ENCODE data around the gene RAD9A.
"Not testable (repeated sequence)": the region's sequence is repeated elsewhere in the genome, so short reads cannot be mapped to it uniquely, and the experiment has no call there.

The RAD9A gene

DNA sequence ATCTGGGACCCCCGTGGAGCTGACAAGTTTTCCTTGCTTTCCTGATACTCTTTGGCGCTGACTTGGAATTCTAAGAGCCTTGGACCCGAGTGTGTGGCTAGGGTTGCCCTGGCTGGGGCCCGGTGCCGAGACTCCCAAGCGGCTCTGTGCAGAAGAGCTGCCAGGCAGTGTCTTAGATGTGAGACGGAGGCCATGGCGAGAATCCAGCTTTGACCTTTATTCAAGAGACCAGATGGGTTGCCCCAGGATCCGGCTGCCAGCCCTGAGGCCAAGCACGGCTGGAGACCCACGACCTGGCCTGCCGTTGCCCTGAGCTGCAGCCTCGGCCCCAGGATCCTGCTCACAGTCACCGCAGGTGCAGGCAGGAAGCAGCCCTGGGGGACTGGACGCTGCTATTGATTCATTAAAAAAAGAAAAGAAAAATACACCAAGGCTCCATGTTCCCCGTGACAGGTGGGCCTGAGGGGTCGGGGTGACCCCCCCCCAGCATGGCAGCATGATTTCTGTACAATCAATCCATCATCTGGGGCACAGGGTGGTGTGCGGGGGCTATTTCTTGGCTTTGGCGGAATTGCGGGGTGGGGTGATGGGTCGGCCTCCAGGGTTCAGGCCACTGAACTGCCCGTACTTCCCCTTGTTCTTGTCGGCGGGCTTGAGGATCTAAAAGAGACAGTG, 6.3 kb downstream of the RAD9A start:
- DNase-seq = no peak

DNA sequence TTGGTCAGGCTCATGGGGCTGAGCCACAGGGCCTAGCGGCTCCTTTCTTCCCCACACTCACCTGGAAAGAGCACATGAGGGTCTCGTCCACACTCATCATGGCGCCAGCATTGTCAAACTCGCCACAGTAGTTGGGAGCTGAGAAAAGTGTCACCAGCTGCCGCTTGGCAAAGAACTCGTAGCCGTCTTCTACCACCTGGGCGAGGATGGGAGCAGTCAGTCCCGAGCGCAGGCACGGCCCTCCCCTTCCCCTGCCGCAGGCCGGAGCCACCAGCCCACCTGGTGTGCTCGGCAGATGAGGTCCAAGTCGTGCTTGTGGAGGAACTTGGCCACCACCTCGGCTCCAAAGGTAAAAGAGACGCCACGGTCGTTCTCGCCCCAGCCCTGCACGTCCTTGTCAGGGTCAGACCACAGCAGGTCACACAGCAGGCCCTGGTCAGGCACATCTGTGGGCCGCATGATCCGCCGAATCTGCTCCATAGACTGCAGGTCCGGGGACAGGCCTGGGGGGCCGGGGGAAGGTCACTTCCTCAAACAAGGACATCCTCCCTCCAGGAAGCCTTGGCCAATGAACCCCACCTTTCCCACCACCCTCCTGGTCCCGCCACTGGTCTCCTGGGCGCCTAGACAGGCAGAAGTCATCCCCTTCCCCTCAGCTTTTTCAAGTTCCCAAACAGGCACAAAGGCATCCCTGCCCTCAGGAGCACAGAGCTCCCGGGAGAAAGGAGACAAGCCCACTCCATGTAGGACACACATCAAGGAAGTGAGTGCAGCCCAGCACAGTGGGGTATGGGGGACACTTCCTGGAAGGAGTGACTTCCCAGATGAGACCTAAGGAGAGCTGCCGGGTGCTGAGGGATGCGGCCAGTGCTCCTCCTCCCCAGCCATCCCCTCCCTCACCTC, 7.1 kb downstream of the RAD9A start:
- DNase-seq = no peak

DNA sequence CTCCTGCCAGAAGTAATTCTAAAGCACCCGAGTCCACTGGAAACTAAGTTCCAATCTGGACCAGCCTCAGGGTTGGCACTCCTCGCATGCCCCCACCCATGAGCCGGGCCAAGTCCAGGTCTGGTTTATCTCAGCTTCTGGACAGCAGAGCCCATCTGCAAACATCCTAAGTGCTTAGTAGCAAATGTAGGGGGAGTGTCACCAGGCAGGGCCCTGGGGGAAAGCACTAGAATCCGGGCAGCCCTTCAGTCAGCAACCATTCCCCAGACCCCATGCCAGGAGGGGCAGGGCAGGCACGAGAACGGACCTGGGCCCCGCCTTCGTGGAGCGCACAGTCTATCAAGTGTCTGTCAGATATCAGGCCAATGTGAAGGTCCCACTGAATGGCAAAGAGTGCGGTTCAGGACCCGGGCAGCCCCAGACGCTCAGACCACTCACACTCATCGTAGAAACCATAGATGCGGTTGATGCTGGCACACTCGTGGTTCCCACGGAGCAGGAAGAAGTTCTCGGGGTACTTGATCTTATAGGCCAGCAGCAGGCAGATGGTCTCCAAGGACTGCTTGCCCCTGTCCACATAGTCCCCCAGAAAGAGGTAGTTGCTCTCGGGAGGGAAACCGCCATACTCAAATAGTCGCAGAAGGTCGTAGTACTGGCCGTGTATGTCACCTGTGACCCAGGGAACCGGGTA, 8.6 kb downstream of the RAD9A start:
- DNase-seq = no peak

DNA sequence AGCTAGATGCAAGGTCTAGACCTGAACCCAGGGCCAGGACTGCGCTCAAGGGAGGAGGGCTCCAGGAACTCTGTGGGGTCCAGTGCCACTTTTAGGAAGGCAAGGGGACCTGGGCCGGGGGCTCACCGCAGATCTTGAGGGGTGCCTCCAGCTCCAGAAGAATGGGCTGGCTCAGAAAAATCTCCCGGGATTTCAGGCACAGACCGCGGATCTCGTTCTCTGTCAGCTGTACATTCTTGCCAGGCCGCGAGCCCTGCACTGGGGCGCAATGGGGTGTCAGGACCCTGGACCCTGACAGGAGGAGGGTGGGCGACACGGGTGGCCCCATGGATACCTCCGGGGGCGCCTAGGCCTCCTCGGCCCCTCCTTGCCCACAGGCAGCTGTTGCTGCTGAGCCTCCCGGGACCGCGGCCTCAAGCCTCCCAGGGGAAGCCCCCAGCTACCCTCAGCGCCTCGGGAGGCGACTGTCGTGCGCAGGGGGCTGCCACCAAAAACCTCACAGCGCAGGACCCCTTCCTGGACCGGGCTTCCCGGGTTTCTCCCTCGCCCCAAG, 9.2 kb downstream of the RAD9A start:
- DNase-seq = no peak

DNA sequence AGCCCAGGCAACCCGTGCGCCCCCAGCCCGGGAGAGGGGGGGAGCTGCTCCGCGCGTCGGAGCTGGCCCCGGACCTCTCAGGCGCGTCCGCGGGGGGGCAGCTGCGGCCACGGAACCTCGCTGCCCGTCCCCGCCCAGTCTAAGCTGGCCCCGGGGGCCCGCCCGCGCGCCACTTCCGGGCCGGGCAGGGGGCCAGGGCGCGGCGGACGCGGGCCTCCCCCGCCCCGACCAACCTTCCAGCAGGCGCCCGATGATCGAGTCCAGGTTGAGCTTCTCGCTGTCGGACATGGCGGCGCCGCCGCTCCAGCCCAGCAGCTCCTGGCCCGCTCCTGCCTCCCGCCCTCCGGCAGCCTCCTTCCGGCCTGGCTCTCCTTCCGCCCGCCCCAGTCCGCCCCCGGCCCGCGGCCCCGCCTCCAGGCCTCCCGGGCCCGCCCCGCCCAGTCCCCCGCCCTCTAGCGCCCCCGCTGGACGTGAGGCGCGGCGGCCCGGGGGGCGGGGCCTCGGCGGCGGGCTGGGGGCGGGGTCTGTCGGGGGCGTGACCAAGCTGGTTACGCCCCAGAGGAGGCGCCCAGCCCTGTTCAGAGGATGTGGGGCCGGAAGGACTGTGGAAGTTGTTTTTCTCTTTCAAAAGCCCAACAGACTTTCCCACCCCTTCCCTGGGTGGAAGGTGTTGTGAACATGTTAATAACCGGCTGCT, 9.9 kb downstream of the RAD9A start, which contains the start of gene PPP1CA:
Gene PPP1CA, minus strand, starts transcription at position 364 of the 697 bp plus-strand sequence. Its CDS starts 76 bp downstream, at position 288.
- peak; percentile 93 for DNase-seq

DNA sequence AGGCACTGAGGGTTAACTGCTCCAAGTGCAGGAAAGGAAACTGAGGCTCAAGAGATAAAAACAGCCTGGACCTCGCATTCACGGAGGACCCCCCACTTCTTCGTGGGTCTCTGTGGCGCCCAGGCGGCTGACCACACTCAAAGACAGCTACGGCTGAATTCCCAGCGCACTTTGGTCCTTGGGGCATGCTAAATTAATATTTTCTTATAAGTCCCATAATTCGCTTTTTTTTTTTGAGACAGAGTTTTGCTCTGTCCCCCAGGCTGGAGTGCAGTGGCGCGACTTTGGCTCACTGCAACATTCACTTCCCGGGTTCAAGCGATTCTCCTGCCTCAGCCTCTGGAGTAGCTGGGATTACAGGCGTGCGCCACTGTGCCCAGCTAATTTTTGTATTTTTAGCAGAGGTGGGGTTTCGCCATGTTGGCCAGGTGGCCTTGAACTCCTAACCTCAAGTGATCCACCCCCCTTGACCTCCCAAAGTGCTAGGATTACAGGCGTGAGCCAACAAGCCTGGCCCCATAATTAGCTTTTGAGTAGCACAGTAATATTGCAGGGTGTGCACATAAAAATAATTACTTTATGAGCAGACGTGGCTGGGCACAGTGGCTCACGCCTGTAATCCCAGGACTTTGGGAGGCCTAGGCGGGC, 10.5 kb downstream of the RAD9A start:
- not testable (repeated sequence) for DNase-seq

DNA sequence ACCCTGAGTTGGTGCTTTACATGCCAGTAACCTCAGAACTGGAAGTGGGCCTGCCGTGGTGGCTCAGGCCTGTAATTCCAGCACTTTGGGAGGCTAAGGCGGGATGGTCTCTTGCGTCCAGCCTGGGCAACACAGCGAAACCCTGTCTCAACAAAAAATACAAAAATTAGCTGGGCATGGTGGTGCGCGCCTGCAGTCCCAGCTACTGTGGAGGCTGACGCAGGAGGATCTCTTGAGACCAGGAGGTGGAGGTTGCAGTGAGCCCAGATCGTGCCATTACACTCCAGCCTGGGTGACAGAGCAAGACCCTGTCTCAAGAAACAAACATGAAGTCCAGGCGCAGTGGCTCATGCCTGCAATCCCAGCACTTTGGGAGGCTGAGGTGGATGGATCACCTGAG, 11.3 kb downstream of the RAD9A start:
- not testable (repeated sequence) for DNase-seq

DNA sequence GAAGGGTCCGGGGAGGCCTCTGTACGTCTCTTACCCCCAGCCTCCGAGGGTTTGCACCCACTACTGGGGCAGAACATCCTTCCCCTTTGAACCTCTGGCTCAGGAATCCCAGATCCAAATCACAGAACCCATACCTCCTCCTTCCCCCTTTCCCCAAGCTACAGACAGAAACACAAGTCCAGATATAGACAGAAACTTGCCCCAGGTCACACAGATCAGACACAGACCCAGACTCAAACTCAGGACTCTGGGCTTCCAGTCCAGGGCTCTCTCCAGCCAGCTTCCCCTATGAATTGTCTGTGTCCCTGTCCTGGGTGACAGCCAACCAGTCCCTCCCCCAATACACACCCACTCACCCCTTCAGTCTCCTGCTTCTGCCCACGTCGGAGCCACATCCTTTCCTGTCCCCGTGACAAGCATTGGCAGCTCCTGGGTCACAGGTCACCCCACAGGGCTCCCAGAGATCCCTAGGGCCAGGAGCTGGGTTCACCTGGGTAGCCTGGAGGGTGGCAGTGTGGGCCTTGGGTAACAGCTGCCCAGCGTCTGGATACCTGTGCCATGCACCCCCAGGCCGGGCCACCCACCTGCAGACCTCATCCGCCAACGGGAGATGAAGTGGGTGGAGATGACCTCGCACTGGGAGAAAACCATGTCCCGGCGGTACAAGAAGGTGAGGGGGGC, 12.9 kb downstream of the RAD9A start:
- peak; percentile 73 for DNase-seq

DNA sequence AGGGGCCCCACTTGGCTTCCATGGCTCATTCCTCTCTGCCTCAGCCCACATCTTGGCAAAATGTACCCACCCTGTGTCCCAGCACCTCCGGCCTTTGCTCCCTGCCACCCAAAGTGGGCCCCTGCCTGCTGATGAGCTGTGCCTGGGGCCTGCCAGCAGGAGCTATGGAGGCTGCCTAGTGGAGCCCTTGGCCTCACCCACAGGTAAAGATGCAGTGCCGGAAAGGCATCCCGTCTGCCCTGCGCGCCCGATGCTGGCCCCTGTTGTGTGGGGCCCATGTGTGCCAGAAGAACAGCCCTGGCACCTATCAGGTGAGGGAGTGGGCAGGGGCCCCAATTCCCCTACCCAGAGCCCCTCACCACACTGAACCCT, 13.4 kb downstream of the RAD9A start:
- peak; percentile 50 for DNase-seq

DNA sequence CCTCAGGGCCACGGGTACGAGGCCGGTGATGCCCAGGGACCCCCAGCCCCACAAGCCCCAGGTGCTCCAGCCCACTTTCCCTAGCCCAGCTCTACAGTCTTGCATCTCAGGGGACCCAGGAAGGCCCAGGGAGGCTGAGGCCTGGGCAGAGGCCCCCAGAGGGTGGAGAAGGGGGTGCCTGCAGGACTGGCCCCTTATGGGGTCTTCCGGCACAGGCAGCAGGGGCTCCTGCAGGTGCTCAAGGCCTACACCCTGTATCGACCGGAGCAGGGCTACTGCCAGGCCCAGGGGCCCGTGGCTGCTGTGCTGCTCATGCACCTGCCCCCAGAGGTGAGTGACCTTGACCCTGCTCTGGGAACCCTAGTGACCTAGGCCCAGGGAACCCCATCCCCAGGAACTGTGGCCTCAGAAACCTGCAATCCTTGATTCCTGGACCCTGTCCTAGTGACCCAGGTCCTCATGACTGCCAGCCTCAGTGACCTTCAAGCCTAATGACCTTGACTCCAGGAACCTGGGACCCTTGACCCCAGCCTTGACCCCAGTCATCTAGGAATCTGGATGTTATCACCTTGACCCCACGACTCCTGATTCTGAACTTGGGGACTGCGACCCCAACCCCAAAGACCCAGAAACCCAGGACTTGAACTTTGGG, 14.0 kb downstream of the RAD9A start:
- DNase-seq = no peak

DNA sequence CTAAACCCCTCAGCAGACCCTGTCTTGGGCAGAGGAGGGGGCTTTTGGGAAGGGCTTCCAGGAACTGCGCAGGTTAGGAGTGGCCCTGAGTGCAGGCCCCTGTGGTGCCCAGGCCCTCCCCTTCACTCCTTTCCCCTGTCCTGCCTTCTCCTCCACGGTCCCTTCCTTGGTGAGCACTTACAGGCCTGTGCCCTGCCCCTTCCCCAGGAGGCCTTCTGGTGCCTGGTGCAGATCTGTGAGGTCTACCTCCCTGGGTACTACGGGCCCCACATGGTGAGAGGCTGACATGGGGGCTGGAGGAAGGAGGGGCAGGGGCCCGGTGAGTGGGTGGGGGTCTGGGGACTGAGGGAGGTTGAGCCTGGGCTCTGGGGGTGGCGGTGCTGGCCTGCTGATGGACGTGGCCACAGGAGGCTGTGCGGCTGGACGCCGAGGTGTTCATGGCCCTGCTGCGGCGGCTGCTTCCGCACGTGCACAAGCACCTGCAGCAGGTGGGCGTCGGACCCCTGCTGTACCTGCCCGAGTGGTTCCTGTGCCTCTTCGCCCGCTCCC, 14.7 kb downstream of the RAD9A start:
- no peak for DNase-seq

DNA sequence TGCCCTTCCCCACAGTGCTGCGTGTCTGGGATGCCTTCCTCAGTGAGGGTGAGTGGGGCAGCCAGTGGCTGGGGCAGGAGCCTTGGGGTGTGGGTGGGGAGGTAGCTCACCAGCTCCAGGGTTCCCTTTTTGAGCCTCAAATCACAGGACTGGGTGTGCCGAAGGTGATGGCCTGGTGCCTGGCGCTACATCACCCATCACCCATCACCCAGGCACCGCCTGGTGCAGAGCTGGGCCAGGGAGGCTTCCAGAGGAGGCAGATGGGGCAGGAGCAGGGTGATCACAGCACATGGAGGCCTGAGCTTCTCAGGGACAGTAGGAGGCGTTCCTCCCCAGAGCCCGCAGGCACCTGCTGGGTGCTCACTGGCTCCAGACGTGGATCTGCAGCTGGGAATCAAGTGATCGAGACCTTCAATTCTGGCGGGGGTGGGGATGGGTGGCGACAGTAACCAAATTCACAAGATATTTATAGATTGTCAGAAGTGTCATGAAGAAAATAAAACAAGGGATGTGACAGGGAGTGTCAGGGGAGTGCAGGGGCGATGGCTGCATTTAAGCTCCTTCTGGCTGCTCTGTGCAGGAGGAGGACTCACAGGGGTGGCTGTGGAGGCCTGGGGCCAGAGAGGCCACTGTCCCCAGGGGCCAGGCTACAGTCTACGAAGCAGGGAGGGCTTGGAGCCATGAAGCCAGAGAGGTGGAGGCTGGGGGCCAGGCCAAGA, 15.3 kb downstream of the RAD9A start:
- peak; percentile 49 for DNase-seq

DNA sequence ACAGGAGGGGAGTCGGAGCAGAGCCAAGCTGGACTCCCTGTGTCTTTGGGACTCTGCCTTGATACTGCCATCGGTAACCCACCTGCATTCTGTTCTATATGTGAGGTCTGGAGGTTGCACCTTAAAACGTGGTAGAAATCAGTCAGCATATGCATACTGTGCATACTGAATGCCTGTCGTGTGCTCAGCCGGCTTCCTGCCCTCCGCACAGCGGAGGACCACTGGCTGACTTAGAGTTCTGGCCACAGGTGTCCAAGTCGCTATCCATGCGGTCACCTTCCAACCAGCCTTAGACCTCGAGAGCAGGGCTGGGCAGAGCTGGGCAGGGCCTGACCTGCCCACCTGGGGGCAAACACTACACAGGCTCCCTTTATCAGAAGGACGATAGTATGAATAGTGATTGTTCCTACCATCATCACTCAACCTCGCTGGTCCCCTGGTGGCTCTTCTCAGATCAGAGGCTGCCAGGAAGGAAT, 15.9 kb downstream of the RAD9A start:
- no peak for DNase-seq

DNA sequence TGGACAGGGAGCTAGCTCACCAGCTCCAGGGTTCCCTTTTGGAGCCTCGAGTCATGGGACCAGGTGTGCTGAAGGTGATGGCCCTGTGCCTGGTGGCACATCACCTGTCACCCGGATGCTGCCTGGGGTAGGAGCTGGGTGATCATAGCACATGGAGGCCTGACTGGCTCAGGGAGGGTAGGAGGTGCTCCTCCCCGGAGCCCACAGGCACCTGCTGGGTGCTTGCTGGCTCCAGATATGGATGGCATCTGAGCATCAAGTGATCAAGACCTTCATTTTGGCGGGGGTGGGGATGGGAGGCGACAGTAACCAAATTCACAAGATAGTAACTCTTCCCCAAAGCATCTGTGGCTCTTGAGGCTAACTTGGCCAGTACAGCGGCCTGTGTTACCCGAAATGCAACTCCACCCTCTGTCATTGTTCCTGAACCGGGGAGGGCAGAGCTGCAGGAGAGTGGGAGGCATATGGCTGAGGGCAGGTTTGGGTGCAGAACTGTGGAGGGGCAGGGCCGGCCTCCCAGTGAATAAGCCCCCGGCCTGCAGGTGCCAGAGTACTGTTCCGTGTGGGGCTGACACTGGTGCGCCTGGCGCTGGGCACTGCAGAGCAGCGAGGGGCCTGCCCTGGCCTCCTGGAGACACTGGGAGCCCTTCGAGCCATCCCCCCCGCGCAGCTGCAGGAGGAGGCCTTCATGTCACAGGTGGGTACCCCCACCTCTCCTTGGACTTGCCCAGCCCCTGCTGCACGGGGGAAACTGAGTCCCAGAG, 16.8 kb downstream of the RAD9A start:
- peak; percentile 45 for DNase-seq

DNA sequence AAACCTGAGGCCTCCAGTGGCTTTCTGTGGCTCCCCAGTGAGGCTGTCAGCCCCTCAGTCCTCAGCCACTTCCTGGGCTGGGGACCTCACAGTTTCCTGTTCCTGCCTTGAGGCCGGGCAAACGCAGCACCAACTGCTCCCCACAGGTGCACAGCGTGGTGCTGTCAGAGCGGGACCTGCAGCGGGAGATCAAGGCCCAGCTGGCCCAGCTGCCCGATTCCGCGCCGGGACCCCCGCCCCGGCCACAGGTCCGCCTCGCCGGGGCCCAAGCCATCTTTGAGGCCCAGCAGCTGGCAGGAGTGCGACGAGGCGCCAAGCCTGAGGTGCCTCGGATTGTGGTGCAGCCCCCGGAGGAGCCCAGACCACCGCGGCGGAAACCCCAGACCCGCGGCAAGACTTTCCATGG, 17.5 kb downstream of the RAD9A start:
- peak; percentile 81 for DNase-seq

DNA sequence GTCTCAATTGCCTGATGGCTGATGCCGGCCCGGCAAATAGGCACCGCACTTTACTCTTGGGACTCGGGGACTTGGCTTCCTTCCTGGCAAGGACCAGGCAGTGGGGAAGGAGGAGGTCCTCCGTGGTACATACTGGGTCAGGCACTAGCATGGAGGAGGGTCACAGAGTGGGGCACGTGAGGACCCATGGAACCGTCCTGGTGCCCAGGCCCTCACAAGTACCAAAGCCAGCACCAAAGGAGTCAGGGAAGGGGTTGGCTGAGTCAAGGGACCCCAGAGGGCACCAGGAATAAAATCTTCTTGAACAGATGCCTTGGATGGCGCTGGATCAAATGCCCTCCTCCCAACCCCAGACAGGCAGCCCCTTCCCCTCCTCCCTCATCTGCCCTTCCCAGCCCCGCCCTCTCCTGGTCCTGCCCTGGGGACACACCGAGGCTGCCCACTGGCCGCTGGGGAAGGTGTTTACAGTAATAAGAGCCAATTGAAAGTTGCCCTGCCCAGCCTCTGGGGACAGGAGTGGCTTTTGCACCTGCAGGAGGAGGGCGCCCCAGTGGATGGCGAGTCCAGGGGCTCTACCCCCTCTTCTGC, 18.1 kb downstream of the RAD9A start:
- no peak for DNase-seq

DNA sequence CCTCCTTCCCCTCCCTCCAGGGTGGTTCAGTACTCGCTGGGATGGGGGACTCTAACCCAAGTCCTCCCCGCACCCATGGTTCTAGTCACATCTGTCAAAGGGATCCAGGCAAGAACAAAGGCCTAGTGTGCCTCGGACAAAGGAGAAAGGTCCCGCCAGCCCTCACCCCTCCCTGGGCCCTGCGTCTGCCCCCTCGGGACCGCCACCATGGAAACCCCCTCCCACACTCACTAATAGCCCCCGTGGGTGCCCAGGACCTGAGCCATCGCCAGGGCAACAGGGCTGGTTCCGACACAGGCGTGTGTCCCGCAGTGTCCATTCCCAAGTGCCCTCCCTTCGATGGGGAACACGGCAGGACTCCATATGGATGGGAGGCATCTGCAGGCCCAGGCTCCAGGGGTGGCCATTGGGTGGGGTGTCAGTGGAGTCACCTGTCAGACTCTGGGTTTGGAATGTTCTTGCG, 18.6 kb downstream of the RAD9A start:
- DNase-seq = no peak

DNA sequence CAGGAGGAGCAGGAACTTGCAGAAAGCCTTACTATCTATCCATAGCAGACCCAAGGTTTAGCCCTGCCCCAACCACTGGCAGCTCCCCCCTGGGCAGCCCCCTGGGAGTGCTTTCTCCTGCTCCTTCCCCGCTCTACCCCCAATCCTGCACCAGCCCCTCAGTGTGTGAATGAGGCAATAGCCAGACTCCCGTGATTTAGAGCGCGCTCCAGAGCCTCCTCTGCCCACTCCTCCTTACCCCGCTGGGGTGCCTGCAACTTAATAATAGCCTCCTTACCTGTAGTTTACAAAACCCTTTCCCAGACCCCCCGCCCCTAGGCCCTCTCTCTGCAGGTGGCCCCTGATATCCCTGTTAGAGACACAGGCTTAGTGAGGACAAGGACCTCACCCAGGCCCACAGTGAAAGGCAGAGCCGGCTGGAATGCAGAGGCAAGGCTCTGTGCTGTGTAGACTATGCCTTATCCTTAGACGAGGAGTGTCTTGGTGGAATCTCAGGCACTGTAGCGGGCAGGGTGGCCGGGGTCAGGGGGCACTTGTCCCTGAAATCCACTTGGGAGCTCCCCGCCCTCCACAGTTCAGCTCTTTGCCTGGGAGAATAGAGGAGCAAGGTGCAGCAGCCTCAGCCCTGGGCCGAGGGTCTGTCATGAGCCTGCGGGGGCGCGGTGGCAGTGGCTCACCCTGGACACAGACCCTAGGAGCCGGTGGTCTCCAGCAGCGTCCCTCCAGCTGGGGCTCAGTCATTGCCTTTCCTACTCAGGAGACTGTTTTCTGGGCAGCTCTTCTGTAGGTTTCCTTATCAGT, 19.4 kb downstream of the RAD9A start:
- DNase-seq = no peak

Measured in stimulated activated CD4-positive, alpha-beta T cell treated with anti-CD3 and anti-CD28 coated beads, Interleukin-15, amount 100 ng/mL, for 24 hours (primary cell).